Stimulated activated CD4-positive, alpha-beta T cell treated with anti-CD3 and anti-CD28 coated beads, Interleukin-15, amount 100 ng/mL, for 1 hour (primary cell): ENCODE data around the gene VDAC1.
"Not testable (repeated sequence)": the region's sequence is repeated elsewhere in the genome, so short reads cannot be mapped to it uniquely, and the experiment has no call there.

ENCODE experiments used
- DNase-seq, 2 donors: peaks; one replicate each; pipeline ENCODE4 v3.0.0-alpha.2; 2020; ENCODE audit warnings: low read depth in 1 of 2, low spot score in 1 of 2

The VDAC1 gene

GRCh38 chr5:133969654-133970324 lies 35.0 kb downstream of the VDAC1 start:
- no peak for DNase-seq

GRCh38 chr5:133968204-133968980 lies 36.4 kb downstream of the VDAC1 start, which contains the start of gene C5orf15:
C5orf15 (minus strand) TSS chr5:133968625; CDS start chr5:133968584, 41 bp downstream.
- DNase-seq = peak; percentile 71 to 80

- no peak for DNase-seq
Measured at GRCh38 chr5:133967698-133968203, 37.0 kb downstream of the VDAC1 start.

GRCh38 chr5:133967124-133967523 lies 37.7 kb downstream of the VDAC1 start:
- DNase-seq = no peak

- no peak for DNase-seq
Measured at GRCh38 chr5:133966090-133966489, 38.7 kb downstream of the VDAC1 start.

GRCh38 chr5:133963493-133964128 lies 41.2 kb downstream of the VDAC1 start:
- DNase-seq = no peak

GRCh38 chr5:133962801-133963476 lies 41.8 kb downstream of the VDAC1 start:
- no peak for DNase-seq

- no peak for DNase-seq
Measured at GRCh38 chr5:133962131-133962530, 42.6 kb downstream of the VDAC1 start.

- DNase-seq = no peak
Measured at GRCh38 chr5:133959643-133960042, 45.1 kb downstream of the VDAC1 start.

- DNase-seq = no peak
Measured at GRCh38 chr5:133957591-133957990, 47.2 kb downstream of the VDAC1 start.

GRCh38 chr5:133957080-133957479 lies 47.7 kb downstream of the VDAC1 start:
- no peak for DNase-seq

- not testable (repeated sequence) for DNase-seq
Measured at GRCh38 chr5:133956196-133956595, 48.6 kb downstream of the VDAC1 start.

GRCh38 chr5:133953568-133954145 lies 51.1 kb downstream of the VDAC1 start:
- no peak for DNase-seq

- no peak for DNase-seq
Measured at GRCh38 chr5:133952729-133953567, 51.8 kb downstream of the VDAC1 start.

- no peak for DNase-seq
Measured at GRCh38 chr5:133950821-133951612, 53.8 kb downstream of the VDAC1 start.

- DNase-seq = no peak
Measured at GRCh38 chr5:133948721-133949120, 56.1 kb downstream of the VDAC1 start.

- DNase-seq = no peak
Measured at GRCh38 chr5:133947431-133947841, 57.3 kb downstream of the VDAC1 start.

GRCh38 chr5:133945568-133945967 lies 59.2 kb downstream of the VDAC1 start:
- no peak for DNase-seq
